Kidney capillary endothelial cell (primary cell): Measurements from ENCODE around the gene ZNF70.

Experiments
- DNase-seq: peaks from one replicate; pipeline ENCODE4 v3.0.0-alpha.2; 2018; ENCODE audit warnings: low spot score

ZNF70 gene

GRCh38 chr22:23716811-23717801 is 33.8 kb downstream of the ZNF70 start:
- peak; percentile 68 for DNase-seq

GRCh38 chr22:23715806-23716375 is 35.0 kb downstream of the ZNF70 start:
- no peak for DNase-seq

- no peak for DNase-seq
These were observed 36.0 kb downstream of the ZNF70 start for GRCh38 chr22:23714596-23715578.

- DNase-seq = no peak
These were observed 37.0 kb downstream of the ZNF70 start for GRCh38 chr22:23713696-23714595.

GRCh38 chr22:23712256-23712655 is 38.7 kb downstream of the ZNF70 start:
- no peak for DNase-seq

- DNase-seq = no peak
These were observed 41.8 kb downstream of the ZNF70 start for GRCh38 chr22:23709107-23709506.

GRCh38 chr22:23708270-23708669 is 42.6 kb downstream of the ZNF70 start:
- DNase-seq = no peak

- DNase-seq = no peak
These were observed 45.6 kb downstream of the ZNF70 start for GRCh38 chr22:23705358-23705757.

GRCh38 chr22:23704829-23705228 is 46.1 kb downstream of the ZNF70 start:
- no peak for DNase-seq

GRCh38 chr22:23704062-23704461 is 46.9 kb downstream of the ZNF70 start:
- no peak for DNase-seq

- DNase-seq = no peak
These were observed 50.2 kb downstream of the ZNF70 start for GRCh38 chr22:23700706-23701105.

GRCh38 chr22:23698673-23699235 is 52.2 kb downstream of the ZNF70 start:
- DNase-seq = no peak

GRCh38 chr22:23698094-23698493 is 52.8 kb downstream of the ZNF70 start:
- no peak for DNase-seq

- DNase-seq = no peak
These were observed 53.6 kb downstream of the ZNF70 start for GRCh38 chr22:23697031-23697970.

- DNase-seq = no peak
These were observed 54.5 kb downstream of the ZNF70 start for GRCh38 chr22:23696326-23696851.

- DNase-seq = no peak
These were observed 55.2 kb downstream of the ZNF70 start for GRCh38 chr22:23695571-23696325.

- DNase-seq = no peak
These were observed 55.8 kb downstream of the ZNF70 start for GRCh38 chr22:23695141-23695540.

- DNase-seq = no peak
These were observed 56.8 kb downstream of the ZNF70 start for GRCh38 chr22:23693979-23694680.
